CD4-positive, alpha-beta T cell treated with Interleukin-15 for 1 hour (primary cell): Measurements from ENCODE around the gene CALY.
A peak's percentile ranks its signal among the peaks of the same experiment; 100 is the strongest.

Experiments
- DNase-seq: peaks from one replicate; pipeline ENCODE4 v3.0.0-alpha.2; 2020

Gene CALY

DNA sequence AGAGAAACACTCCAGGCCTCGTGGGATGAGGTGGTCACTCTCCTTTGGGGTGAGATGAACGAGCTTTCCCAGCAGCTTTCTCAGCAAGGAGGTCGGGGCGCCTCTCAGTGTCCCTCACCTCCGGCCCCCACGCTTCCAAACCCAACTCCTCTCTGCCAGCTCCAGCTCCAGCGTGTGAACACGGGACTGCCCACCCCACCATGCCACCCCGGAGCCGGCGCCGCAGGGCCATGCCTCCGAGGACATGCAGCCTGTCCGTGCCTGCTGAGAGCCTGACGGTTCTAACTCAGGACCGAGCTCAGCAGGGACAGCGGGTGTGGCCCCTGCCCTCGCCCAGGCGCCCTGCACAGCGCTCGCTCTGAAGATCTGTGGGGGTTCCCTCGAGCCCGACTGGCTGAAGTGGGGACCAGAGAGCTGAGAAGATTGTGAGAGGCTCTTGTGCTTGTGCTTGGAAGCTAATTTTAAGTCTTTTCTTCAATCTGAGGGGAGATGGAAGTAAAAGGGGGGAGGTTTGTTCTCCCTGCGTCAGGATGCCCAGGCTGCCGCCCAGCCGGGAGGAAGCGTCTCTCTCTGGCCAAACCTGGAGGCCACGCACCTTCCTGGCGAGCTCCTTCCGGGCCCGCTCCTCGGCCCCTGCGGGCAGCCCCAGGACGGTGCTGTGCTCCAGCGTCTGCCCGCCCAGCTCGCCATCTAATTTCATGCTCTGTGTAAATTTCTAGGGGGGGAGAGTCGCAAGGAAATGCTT lies 54.9 kb downstream of the CALY start:
- no peak for DNase-seq

DNA sequence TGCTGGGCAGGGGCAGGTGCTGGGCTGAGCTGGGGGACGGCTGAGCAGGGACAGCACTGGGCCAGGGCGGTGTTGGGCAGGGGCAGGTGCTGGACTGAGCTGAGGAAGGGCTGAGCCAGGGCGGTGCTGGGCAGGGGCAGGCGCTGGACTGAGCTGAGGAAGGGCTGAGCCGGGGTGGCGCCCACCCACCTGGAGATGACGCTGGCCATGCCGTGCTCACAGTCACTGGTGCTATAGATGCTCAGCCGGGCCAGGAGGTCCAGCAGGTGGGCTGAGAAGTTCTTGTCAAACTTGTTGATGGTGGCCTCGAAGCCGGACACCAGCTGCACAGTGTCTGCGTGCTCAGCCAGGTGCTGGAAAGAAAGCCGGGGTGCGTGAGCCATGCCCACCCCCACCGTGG lies 55.6 kb downstream of the CALY start:
- DNase-seq, result no peak

DNA sequence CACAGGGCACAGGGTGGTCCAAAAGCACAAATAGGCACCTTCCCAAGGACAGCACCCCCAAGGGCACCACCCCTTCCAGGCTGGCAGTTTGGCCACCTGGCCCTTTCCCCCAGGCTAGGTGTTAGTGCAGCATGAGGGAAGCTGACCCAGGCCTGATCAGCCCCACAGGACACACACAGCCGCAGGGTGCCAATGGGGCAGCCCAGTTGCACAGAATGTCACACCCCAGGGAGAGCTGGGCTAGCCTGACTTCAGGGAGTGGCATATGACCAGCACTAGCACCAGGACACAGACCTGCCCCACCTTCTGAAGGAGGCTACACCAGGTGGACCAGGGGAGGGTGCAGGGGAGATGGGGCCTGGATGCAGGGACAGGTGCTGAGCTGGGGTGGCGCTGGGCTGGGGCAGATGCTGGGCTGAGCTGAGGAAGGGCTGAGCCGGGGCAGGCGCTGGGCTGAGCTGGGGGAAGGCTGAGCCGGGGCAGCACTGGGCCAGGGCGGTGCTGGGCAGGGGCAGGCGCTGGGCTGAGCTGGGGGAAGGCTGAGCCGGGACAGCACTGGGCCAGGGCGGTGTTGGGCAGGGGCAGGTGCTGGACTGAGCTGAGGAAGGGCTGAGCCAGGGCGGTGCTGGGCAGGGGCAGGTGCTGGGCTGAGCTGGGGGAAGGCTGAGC lies 56.2 kb downstream of the CALY start:
- no peak for DNase-seq

DNA sequence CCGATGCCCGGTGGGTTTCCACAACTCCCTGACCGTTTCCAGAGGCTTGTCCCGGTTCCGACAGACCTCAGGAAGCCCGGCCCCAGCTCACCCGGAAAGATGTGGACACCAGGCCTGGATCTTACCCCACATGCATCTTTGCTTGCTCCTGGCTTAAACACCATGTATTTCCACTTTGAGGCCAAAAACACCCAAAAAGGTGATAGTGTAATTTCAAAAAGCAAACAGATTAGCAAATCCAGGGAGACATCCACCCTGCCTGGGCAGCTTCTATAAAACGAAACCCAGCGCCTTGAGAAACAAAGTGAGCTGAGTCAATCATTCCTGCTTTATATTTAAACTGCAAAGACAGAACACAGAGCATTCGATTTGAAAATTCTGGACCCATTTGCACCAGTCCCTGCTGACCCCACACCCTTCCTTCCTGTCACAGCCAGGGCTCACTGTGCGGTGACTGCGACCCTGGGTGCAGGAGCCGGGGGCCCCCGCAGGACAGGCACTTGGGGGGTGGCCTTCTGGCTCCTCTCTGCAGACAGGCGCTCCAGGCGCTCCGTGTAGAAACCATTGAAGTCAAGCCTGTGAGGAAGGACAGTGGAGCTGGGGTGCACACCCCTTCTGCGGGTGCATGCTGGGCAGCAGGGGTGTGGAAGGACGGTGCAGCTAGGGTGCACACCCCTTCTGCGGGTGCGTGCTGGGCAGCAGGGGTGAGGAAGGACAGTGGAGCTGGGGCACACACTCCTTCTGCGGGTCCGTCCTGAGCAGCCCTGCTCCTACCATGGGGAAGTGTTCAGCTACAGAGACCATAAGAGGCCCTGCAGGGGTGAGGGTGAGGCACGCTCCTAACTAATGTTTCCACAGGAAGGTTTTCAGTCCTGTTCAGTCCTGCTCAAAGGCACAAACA lies 57.1 kb downstream of the CALY start:
- peak; percentile 54 for DNase-seq

DNA sequence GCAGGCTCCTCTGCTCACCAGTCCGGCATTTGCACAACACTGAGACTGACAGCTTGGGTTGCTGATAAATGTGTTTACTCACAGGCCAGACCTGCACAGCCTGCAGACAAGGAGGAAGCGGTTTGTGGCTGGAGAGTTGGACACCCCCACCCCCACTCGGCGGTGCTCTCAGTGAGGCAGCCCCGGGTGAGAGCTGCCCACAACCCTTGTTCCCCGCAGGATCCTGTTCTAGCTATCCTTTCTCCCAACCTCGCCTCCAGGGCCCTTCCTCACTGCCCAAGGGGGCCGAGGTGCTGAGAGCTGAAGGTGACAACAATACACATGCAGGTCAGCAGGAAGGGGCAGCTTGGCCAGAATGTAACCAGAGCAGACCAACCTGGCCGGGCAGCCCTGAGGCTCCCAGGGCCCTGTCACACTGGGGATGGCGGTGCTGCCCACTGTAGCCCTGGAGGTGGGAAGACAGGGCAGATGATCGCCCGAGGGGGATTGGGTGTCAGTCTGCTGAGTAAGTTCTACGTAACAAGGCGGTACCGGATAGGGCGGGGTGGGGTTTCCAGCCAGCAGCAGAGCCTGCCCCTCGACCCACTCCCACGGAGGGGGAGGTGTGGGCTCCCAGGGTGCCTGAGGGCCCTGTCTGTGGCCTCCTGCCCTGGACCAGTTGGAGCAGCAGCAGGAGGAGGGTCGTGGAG lies 58.0 kb downstream of the CALY start:
- DNase-seq, result peak; percentile 89

- DNase-seq, result no peak
These were observed 58.6 kb downstream of the CALY start for GRCh38 chr10:133277993-133278576.

DNA sequence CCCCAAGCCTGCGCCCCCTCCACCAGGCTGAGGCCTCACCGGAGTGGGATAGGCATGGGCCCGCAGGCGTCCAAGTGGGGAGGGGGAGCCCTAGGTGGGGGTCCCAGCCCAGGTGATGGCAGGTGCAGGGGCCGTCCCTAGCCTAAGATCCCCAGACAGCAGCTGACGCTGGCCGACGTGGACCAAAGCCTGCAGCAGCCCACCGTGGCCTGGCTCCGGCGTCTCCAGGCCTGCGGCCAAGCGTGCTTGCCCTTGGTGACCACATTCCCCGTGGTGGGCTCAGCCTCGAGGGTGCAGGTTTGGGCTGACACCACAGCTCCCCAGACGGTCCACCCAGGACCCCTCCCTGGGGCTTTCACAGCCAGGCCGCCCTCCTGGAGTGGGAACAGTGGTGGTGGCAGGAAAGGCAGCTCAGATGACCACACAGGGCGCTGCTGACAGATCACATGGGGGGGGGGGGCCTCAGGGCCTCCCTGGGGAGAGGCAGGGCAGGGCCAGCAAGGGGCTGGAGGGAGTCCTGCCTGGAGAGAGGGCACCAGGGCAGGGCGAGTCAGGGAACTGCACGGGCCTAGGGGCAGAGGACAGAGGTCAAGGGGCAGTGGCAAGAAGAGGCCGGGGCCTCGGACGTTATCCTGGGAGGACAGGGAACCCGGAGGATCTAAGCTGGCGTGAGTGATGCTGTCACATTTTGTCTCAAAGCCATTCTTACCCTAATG lies 59.3 kb downstream of the CALY start:
- DNase-seq, result no peak

GRCh38 chr10:133276435-133277201 lies 60.1 kb downstream of the CALY start, which contains the start of gene ADAM8:
TSS of gene ADAM8 (minus strand) at chr10:133276868. CDS start at chr10:133276817, 51 bp downstream.
- peak; percentile 74 for DNase-seq

DNA sequence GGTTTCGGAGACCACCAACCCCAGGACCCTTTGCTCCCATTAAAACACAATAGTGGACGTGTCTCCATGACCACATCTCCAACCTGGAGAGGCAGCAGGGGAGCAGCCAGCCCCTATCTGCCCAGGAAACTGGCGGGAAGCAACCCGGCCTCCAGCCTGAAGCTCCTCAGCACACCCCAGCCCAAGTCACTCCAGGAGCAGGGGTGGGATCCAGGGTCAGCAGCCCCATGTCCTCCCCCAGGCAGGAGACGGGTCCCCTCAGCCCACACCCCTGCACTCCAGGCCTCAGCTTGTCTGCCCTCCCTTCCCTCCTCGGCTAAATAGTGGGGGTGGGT lies 60.6 kb downstream of the CALY start:
- no peak for DNase-seq

- DNase-seq, result peak; percentile 72
These were observed 61.0 kb downstream of the CALY start for GRCh38 chr10:133275684-133276092.

GRCh38 chr10:133274751-133275683 lies 61.7 kb downstream of the CALY start:
- DNase-seq, result peak; percentile 87
